Hematopoietic multipotent progenitor cell treated with erythropoietin and hydrocortisone succinate and interleukin-3 and kit ligand, for 6 days (in vitro differentiated cells): ENCODE results near the gene FOSB.
"Not testable (repeated sequence)": the region's sequence is repeated elsewhere in the genome, so short reads cannot be mapped to it uniquely, and the experiment has no call there.

ENCODE experiments used
- DNase-seq: peaks from one replicate; pipeline ENCODE4 v3.0.0-alpha.2; 2015

Gene FOSB

GRCh38 chr19:45506989-45507871 lies 39.4 kb downstream of the FOSB start, which contains the start of gene VASP:
VASP (plus strand) TSS chr19:45507479; CDS start chr19:45507772, 293 bp downstream.
- DNase-seq: peak; percentile 96

- peak; percentile 32 for DNase-seq
Measured at GRCh38 chr19:45507872-45508416, 40.1 kb downstream of the FOSB start.

DNA sequence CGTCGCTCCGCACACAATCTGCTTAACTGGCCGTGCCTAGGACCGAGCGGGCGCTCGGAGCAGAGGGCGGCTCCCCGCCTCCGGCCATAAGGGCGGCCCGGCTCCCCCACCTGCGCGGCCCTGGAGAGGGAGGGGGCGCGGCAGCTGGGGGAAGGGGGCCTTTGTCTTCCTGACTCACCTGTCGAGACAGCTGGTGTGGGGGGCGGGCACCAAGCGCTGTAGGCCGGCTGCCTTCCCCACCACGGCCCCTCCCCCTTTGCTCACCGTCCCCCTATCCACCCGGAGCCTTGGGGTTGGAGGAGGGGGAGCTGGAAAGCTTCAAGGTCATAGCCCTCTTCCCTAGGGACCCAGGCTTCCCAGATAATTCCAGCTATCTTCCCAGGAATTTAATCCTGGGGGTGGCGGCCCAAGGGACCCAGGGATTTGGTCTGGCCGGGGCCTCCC lies 40.6 kb downstream of the FOSB start:
- DNase-seq: peak; percentile 38

- peak; percentile 73 for DNase-seq
Measured at GRCh38 chr19:45508861-45509691, 41.3 kb downstream of the FOSB start.

DNA sequence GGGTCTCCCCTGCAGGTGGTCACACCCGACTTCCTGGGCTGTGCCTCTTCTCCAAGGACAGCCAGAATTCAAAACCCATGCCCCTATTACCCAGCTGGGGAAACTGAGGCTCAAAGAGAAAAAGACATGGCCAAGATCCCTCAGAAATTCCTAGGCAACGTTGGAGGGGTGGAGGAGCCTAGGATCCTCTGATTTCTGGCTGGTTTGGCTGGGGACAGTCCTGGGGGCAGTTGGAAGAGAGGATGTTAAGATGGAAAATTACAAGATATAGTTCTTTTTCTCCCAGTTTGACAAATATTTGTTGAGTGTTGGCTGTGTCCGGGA lies 41.9 kb downstream of the FOSB start:
- DNase-seq: no peak

DNA sequence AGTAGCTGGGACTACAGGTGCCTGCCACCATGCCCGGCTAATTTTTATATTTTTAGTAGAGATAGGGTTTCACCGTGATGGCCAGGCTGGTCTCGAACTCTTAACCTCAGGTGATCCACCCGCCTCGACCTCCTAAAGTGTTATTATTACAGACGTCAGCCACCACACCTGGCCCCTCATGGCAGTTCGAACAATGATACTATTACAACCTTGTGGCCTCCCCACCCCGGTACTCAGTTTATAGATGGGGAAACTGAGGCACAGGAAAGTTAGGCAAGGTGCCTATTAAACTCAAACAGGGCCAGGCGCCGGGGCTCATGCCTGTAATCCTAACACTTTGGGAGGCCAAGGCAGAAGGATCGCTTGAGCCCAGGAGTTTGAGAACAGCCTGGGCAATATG lies 42.6 kb downstream of the FOSB start:
- DNase-seq: not testable (repeated sequence)

- DNase-seq: no peak
Measured at GRCh38 chr19:45511074-45511473, 43.3 kb downstream of the FOSB start.

DNA sequence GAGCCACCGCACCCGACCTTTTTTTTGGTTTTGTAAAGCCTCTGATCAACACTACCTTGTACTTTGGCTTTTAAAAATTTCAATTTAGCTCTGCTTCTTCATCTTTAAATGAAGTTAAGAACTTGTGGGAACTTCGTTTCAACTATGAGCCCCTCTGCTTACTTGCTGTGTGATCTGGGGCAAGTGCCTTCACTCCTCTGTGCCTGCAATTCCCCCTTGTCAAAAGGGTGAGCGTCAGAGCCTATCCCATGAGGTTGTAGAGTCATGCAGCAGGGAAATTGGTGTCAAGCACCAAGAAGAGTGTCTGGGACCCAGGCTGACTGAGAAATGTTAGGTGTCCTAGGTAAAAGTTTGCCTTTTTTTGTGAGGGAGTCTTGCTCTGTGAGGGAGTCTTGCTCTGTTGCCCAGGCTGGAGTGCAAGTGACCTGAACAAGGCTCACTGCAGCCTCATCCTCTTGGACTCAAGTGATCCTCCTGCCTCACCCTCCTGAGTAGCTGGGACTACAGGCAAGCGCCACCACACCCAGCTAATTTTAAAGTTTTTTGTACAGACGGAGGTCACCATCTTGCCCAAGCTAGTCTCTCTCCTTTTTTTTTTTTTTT lies 45.2 kb downstream of the FOSB start:
- DNase-seq: no peak

DNA sequence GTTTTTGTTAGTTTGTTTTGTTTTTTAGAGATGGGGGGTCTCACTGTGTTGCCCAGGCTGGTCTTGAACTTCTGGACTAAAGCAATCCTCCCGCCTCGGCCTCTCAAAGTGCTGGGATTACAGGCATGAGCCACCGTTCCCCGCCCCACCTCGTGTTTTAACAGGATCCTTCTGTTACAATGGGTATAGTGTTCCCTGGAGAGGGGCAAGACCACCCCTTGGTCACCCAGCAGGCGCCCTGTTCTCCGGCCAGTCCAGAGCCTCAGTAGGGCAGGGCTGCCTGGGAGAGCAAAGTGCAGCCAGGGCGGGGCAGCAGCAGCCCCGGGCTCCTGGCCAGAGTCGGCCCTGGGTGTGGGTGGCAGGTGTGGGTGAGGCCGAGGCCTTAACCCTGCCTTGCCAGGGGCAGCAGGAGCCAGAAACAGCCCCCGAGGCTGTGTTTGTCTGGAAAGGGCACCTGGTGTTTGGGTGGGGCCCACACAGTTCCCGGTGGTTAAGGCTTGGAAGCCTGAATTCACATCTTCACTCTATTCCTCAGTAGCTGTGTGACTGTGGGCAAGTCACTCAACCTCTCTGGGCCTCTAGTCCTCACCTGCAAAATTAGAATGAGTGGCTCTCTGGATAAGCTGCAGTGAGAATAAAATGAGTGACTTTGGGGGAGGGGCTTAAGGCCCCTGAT lies 46.7 kb downstream of the FOSB start:
- DNase-seq: no peak

DNA sequence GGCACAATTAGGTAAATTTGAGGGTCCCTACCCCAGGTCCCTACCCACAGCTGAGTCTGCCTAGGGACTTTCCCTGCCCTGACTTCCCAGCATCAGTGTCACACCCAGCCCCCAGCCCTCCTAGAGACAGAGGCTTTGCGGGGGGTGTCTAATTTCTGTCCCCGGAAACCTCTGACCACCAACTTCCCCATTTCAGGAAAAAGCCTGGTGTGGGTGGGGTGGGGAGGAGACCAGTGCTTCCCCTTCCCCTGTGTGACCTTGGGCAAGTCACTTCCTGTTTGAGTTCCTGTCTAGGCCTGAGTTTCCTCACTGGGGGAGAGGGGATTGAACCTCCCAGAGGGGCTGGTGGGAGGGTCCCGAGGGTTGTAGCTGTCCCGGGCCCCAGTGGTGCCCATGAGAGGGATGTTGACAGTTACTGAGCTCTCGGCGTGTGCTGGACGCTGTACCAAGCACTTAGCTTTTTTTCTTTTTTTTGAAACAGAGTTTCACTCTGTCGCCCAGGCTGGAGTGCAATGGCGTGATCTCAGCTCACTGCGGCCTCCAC lies 47.4 kb downstream of the FOSB start:
- DNase-seq: peak; percentile 66

GRCh38 chr19:45515807-45516401 lies 48.1 kb downstream of the FOSB start:
- no peak for DNase-seq

DNA sequence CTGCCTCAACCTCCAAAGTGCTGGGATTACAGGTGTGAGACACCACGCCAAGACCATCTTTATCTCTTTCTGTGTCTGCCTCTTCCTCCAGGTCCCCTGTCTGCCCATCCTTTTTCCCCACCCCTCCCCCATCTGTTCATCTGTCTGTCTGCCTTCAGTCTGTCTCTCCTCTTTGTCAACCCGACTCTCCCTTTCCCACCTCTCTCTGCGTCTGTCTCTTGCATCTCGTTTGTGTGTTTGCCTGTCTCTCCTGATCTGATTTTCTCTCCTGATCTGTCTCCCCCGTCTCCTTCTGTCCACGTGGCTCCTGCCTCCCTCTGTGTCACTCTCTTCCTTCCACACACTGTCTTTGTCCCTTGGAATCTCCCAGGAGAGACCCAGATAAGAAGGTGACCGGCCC lies 49.4 kb downstream of the FOSB start:
- no peak for DNase-seq

- no peak for DNase-seq
Measured at GRCh38 chr19:45517641-45518468, 50.1 kb downstream of the FOSB start.

DNA sequence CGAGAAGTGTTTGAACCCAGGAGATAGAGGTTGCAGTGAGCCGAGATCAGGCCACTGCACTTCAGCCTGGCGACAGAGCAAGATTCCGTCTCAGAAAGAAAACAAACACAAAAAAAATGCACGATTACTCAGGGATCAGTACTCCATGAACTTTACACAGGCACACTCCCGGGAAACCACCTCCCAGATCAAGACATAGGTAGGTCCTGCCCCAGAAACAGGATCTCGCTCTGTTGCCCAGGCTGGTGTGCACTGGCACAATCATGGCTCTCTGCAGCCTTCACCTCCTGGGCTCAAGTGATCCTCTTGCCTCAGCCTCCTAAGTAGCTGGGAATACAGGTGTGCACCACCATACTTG lies 50.7 kb downstream of the FOSB start:
- DNase-seq: no peak

DNA sequence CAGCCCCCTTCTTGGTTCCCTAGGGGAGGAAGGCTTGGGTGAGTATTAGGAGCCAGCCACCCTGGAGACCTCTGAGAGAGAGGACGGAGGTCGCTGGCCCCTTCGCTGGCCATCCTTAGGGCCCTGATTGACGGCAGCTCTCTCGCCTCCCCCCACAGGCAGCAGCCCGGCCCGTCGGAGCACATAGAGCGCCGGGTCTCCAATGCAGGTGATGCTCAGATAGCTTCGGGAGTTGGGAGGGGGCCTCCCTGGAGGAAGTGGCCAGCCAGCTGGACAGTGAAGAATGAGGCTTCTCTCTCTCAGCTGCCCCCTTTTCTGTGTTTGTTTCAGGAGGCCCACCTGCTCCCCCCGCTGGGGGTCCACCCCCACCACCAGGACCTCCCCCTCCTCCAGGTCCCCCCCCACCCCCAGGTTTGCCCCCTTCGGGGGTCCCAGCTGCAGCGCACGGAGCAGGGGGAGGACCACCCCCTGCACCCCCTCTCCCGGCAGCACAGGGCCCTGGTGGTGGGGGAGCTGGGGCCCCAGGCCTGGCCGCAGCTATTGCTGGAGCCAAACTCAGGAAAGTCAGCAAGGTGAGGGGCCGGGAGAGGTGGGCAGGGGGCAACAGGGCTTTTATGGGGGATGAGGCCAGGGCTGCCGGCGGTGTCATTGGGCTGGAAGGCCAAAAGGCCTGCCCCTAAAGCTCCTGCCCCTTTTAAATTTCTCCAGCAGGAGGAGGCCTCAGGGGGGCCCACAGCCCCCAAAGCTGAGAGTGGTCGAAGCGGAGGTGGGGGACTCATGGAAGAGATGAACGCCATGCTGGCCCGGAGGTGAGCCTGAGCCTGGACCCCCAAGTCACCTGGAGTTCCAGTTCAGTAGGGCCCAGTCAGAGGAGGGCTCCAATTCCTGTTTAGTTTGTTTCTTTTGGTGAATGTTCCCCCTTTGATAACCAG lies 54.5 kb downstream of the FOSB start:
- DNase-seq: no peak

GRCh38 chr19:45523642-45524256 lies 56.0 kb downstream of the FOSB start:
- DNase-seq: peak; percentile 96

DNA sequence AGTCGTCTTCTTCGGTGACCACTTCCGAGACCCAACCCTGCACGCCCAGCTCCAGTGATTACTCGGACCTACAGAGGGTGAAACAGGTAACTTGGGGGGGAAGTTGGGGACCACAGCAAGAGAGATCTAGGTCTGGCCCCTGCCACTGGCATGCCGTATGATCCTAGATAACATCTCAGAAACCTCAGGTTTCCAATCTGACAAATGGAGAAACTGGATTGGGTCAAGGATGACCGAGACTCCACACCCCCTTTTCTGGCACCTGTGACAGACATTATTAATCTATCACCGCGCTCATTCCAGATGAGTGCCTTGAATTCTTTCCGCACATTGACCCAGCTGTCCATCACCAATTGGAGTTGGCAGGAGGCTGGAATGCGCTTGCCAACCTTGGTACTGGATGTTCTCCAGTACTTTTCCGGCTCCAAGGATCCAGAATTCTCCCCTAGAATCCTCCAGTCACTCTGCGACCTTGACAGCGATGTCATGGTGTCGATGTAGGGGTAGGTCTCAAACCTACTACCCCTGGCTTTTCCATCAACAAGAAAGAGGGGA lies 56.9 kb downstream of the FOSB start:
- no peak for DNase-seq
